ENCODE measurements around the gene MACROD2. TPM values are rescaled to one million over a fixed set of nuclear protein-coding genes. Genes with fewer than 3 reads are reported as not detected.

The MACROD2 gene
- total RNA-seq, 5 donors from 2014 or later (not counting 1 experiment from before 2014, with no cell fraction given) = 0.23 to 1.3 (median 0.51) TPM; not detected in 2

GRCh38 chr20:15047601-15048000, 1052.3 kb downstream of the MACROD2 start:
- no peak overlapping the region for H3K4me3 ChIP-seq (ENCODE audit: control insufficient read depth in 1 of 2, extremely low read depth in 1 of 2, low read length in 1 of 2)
- H3K4me1 ChIP-seq (ENCODE audit: control insufficient read depth in 1 of 2, extremely low read depth in 1 of 2, insufficient read depth in 2 of 2, low read length in 2 of 2) = no peaks in the 10 kb centered on the region
- ATAC-seq (replicated peaks in 1 of 4) (no peak), DNase-seq (no peak)
- no peaks in the 10 kb centered on the region for H3K4me1 Mint-ChIP-seq
- CTCF ChIA-PET = no interaction called here
- no peaks in the 10 kb centered on the region for H3K36me3 ChIP-seq (ENCODE audit: control insufficient read depth in 2 of 2, extremely low read depth in 1 of 2, insufficient read depth in 1 of 2, low read length in 1 of 2)
- POLR2A ChIA-PET = no interaction called here
- H3K27ac ChIP-seq (ENCODE audit: low read length) = no peak overlapping the region
- WGBS (ENCODE audit: insufficient coverage) = no CpG with 5 or more reads among the region's 1 CpG
- no peaks in the 10 kb centered on the region for H3K9me3 ChIP-seq
- no peaks in the 10 kb centered on the region for H3K36me3 Mint-ChIP-seq
- no peaks in the 10 kb centered on the region for H3K27me3 ChIP-seq (replicated peaks in 1 of 2; ENCODE audit: control insufficient read depth in 2 of 2, extremely low read depth in 1 of 2, insufficient read depth in 2 of 2, low read length in 1 of 2)
- no peak overlapping the region for H3K27ac Mint-ChIP-seq
- no peak overlapping the region for H3K4me3 Mint-ChIP-seq
- H3K27me3 Mint-ChIP-seq = no peaks in the 10 kb centered on the region
- peaks cover 4 to 12% (median 4%) of the 10 kb centered on the region in 3 donors for H3K9me3 Mint-ChIP-seq

GRCh38 chr20:15056246-15056645, 1060.9 kb downstream of the MACROD2 start:
- no peak overlapping the region for H3K27ac Mint-ChIP-seq
- POLR2A ChIA-PET = no interaction called here
- 72% methylated on average over 4 of the region's 5 CpGs for WGBS (ENCODE audit: insufficient coverage)
- Histone ChIP-seq H3K27me3 (replicated peaks in 1 of 2; ENCODE audit: control insufficient read depth in 2 of 2, extremely low read depth in 1 of 2, insufficient read depth in 2 of 2, low read length in 1 of 2) (no peaks in the 10 kb centered on the region), H3K9me3 (no peaks in the 10 kb centered on the region), H3K27ac (ENCODE audit: low read length) (no peak overlapping the region), H3K4me1 (ENCODE audit: control insufficient read depth in 1 of 2, extremely low read depth in 1 of 2, insufficient read depth in 2 of 2, low read length in 2 of 2) (no peaks in the 10 kb centered on the region), H3K4me3 (ENCODE audit: control insufficient read depth in 1 of 2, extremely low read depth in 1 of 2, low read length in 1 of 2) (no peak overlapping the region), H3K36me3 (ENCODE audit: control insufficient read depth in 2 of 2, extremely low read depth in 1 of 2, insufficient read depth in 1 of 2, low read length in 1 of 2) (no peaks in the 10 kb centered on the region)
- CTCF ChIA-PET = no interaction called here
- no peak overlapping the region for H3K4me3 Mint-ChIP-seq
- H3K36me3 Mint-ChIP-seq = no peaks in the 10 kb centered on the region
- ATAC-seq (replicated peaks in 1 of 4) (no peak), DNase-seq (no peak)
- no peaks in the 10 kb centered on the region for H3K4me1 Mint-ChIP-seq
- H3K9me3 Mint-ChIP-seq = peaks cover 3 to 30% (median 13%) of the 10 kb centered on the region in 3 donors
- H3K27me3 Mint-ChIP-seq = no peaks in the 10 kb centered on the region

GRCh38 chr20:15058841-15059240, 1063.5 kb downstream of the MACROD2 start:
- Mint-ChIP-seq H3K36me3 (no peaks in the 10 kb centered on the region), H3K4me1 (no peaks in the 10 kb centered on the region), H3K4me3 (no peak overlapping the region), H3K9me3 (peaks cover 3 to 19% (median 10%) of the 10 kb centered on the region in 3 donors), H3K27ac (no peak overlapping the region), H3K27me3 (no peaks in the 10 kb centered on the region)
- H3K27ac ChIP-seq (ENCODE audit: low read length) = no peak overlapping the region
- ChIA-PET POLR2A (no interaction called here), CTCF (no interaction called here)
- H3K27me3 ChIP-seq (replicated peaks in 1 of 2; ENCODE audit: control insufficient read depth in 2 of 2, extremely low read depth in 1 of 2, insufficient read depth in 2 of 2, low read length in 1 of 2) = no peaks in the 10 kb centered on the region
- ATAC-seq (replicated peaks in 1 of 4) (no peak), DNase-seq (no peak)
- H3K36me3 ChIP-seq (ENCODE audit: control insufficient read depth in 2 of 2, extremely low read depth in 1 of 2, insufficient read depth in 1 of 2, low read length in 1 of 2) = no peaks in the 10 kb centered on the region
- H3K4me3 ChIP-seq (ENCODE audit: control insufficient read depth in 1 of 2, extremely low read depth in 1 of 2, low read length in 1 of 2) = no peak overlapping the region
- H3K4me1 ChIP-seq (ENCODE audit: control insufficient read depth in 1 of 2, extremely low read depth in 1 of 2, insufficient read depth in 2 of 2, low read length in 2 of 2) = no peaks in the 10 kb centered on the region
- H3K9me3 ChIP-seq = no peaks in the 10 kb centered on the region
- 83% methylated on average over 1 of the region's 3 CpGs for WGBS (ENCODE audit: insufficient coverage)

GRCh38 chr20:15059438-15059837, 1064.1 kb downstream of the MACROD2 start:
- CTCF ChIA-PET = no interaction called here
- no peaks in the 10 kb centered on the region for H3K9me3 ChIP-seq

GRCh38 chr20:15060265-15061060, 1065.1 kb downstream of the MACROD2 start:
- Histone ChIP-seq H3K9me3 (no peaks in the 10 kb centered on the region), H3K36me3 (ENCODE audit: control insufficient read depth in 2 of 2, extremely low read depth in 1 of 2, insufficient read depth in 1 of 2, low read length in 1 of 2) (no peaks in the 10 kb centered on the region), H3K4me1 (ENCODE audit: control insufficient read depth in 1 of 2, extremely low read depth in 1 of 2, insufficient read depth in 2 of 2, low read length in 2 of 2) (no peaks in the 10 kb centered on the region), H3K4me3 (ENCODE audit: control insufficient read depth in 1 of 2, extremely low read depth in 1 of 2, low read length in 1 of 2) (no peak overlapping the region), H3K27ac (ENCODE audit: low read length) (no peak overlapping the region), H3K27me3 (replicated peaks in 1 of 2; ENCODE audit: control insufficient read depth in 2 of 2, extremely low read depth in 1 of 2, insufficient read depth in 2 of 2, low read length in 1 of 2) (no peaks in the 10 kb centered on the region)
- ATAC-seq (replicated peaks in 1 of 4) (no peak), DNase-seq (no peak)
- Mint-ChIP-seq H3K9me3 (peaks cover under 1 to 19% (median 6%) of the 10 kb centered on the region in 3 donors), H3K27ac (no peak overlapping the region), H3K36me3 (no peaks in the 10 kb centered on the region), H3K4me3 (no peak overlapping the region), H3K27me3 (no peaks in the 10 kb centered on the region), H3K4me1 (no peaks in the 10 kb centered on the region)
- CTCF ChIA-PET = no interaction called here
- WGBS (ENCODE audit: insufficient coverage) = 76% methylated on average over 7 of the region's 8 CpGs
- POLR2A ChIA-PET = no interaction called here

More at GRCh38 chr20:15059438-15059837, 1064.1 kb downstream of the MACROD2 start:
- DNase-seq (no peak), ATAC-seq (replicated peaks in 1 of 4) (no peak)
- POLR2A ChIA-PET = no interaction called here
- no peak overlapping the region for H3K27ac Mint-ChIP-seq
- Histone ChIP-seq H3K36me3 (ENCODE audit: control insufficient read depth in 2 of 2, extremely low read depth in 1 of 2, insufficient read depth in 1 of 2, low read length in 1 of 2) (no peaks in the 10 kb centered on the region), H3K4me1 (ENCODE audit: control insufficient read depth in 1 of 2, extremely low read depth in 1 of 2, insufficient read depth in 2 of 2, low read length in 2 of 2) (no peaks in the 10 kb centered on the region), H3K4me3 (ENCODE audit: control insufficient read depth in 1 of 2, extremely low read depth in 1 of 2, low read length in 1 of 2) (no peak overlapping the region), H3K27me3 (replicated peaks in 1 of 2; ENCODE audit: control insufficient read depth in 2 of 2, extremely low read depth in 1 of 2, insufficient read depth in 2 of 2, low read length in 1 of 2) (no peaks in the 10 kb centered on the region), H3K27ac (ENCODE audit: low read length) (no peak overlapping the region)
- no peaks in the 10 kb centered on the region for H3K36me3 Mint-ChIP-seq
- no peaks in the 10 kb centered on the region for H3K27me3 Mint-ChIP-seq
- H3K9me3 Mint-ChIP-seq = peaks cover 3 to 19% (median 8%) of the 10 kb centered on the region in 3 donors
- no peaks in the 10 kb centered on the region for H3K4me1 Mint-ChIP-seq
- H3K4me3 Mint-ChIP-seq = no peak overlapping the region

- ChIA-PET POLR2A (no interaction called here), CTCF (no interaction called here)
- Mint-ChIP-seq H3K27ac (no peak overlapping the region), H3K4me1 (no peaks in the 10 kb centered on the region), H3K36me3 (no peaks in the 10 kb centered on the region), H3K27me3 (no peaks in the 10 kb centered on the region), H3K9me3 (peaks cover 0 to 17% (median 5%) of the 10 kb centered on the region in 3 donors), H3K4me3 (no peak overlapping the region)
- H3K4me1 ChIP-seq (ENCODE audit: control insufficient read depth in 1 of 2, extremely low read depth in 1 of 2, insufficient read depth in 2 of 2, low read length in 2 of 2) = no peaks in the 10 kb centered on the region
- no peak overlapping the region for H3K4me3 ChIP-seq (ENCODE audit: control insufficient read depth in 1 of 2, extremely low read depth in 1 of 2, low read length in 1 of 2)
- no peaks in the 10 kb centered on the region for H3K27me3 ChIP-seq (replicated peaks in 1 of 2; ENCODE audit: control insufficient read depth in 2 of 2, extremely low read depth in 1 of 2, insufficient read depth in 2 of 2, low read length in 1 of 2)
- no peak for DNase-seq
- 76% methylated on average over 2 of the region's 2 CpGs for WGBS (ENCODE audit: insufficient coverage)
- ATAC-seq (replicated peaks in 1 of 4) = no peak
- H3K27ac ChIP-seq (ENCODE audit: low read length) = no peak overlapping the region
- no peaks in the 10 kb centered on the region for H3K9me3 ChIP-seq
- no peaks in the 10 kb centered on the region for H3K36me3 ChIP-seq (ENCODE audit: control insufficient read depth in 2 of 2, extremely low read depth in 1 of 2, insufficient read depth in 1 of 2, low read length in 1 of 2)
These were observed 1065.7 kb downstream of the MACROD2 start for GRCh38 chr20:15061061-15061430.

GRCh38 chr20:15061955-15062354, 1066.6 kb downstream of the MACROD2 start:
- no peaks in the 10 kb centered on the region for H3K4me1 ChIP-seq (ENCODE audit: control insufficient read depth in 1 of 2, extremely low read depth in 1 of 2, insufficient read depth in 2 of 2, low read length in 2 of 2)
- no peak overlapping the region for H3K4me3 ChIP-seq (ENCODE audit: control insufficient read depth in 1 of 2, extremely low read depth in 1 of 2, low read length in 1 of 2)
- no peaks in the 10 kb centered on the region for H3K4me1 Mint-ChIP-seq
- H3K27me3 Mint-ChIP-seq = no peaks in the 10 kb centered on the region
- H3K9me3 Mint-ChIP-seq = peaks cover 0 to 17% (median 5%) of the 10 kb centered on the region in 3 donors
- H3K36me3 ChIP-seq (ENCODE audit: control insufficient read depth in 2 of 2, extremely low read depth in 1 of 2, insufficient read depth in 1 of 2, low read length in 1 of 2) = no peaks in the 10 kb centered on the region
- CTCF ChIA-PET = no interaction called here
- WGBS (ENCODE audit: insufficient coverage) = no CpG with 5 or more reads among the region's 1 CpG
- H3K9me3 ChIP-seq = no peaks in the 10 kb centered on the region
- no peak overlapping the region for H3K27ac Mint-ChIP-seq
- ATAC-seq (replicated peaks in 1 of 4) (no peak), DNase-seq (no peak)
- H3K27me3 ChIP-seq (replicated peaks in 1 of 2; ENCODE audit: control insufficient read depth in 2 of 2, extremely low read depth in 1 of 2, insufficient read depth in 2 of 2, low read length in 1 of 2) = no peaks in the 10 kb centered on the region
- H3K27ac ChIP-seq (ENCODE audit: low read length) = no peak overlapping the region
- POLR2A ChIA-PET = no interaction called here
- no peak overlapping the region for H3K4me3 Mint-ChIP-seq
- H3K36me3 Mint-ChIP-seq = no peaks in the 10 kb centered on the region

Measured in T-cell (primary cell).